BE2C (cell line): ENCODE results near the gene MAML2.

Source experiments
- DNase-seq: peaks from one replicate; pipeline ENCODE4 v3.0.0-alpha.2; 2020
- H3K27me3 ChIP-seq: fragments of 250-450 bp; sonication (Bioruptor Pico); 2 replicates; pipeline ENCODE4 v1.5.1; 2020; ENCODE audit warnings: mild to moderate bottlenecking
- H3K36me3 ChIP-seq: fragments of 250-450 bp; sonication (Bioruptor Pico); 2 replicates; pipeline ENCODE4 v1.5.1; 2020; ENCODE audit warnings: mild to moderate bottlenecking
- H3K4me1 ChIP-seq: fragments of 250-450 bp; sonication (Bioruptor Pico); 2 replicates; pipeline ENCODE4 v1.5.1; 2020
- H3K4me3 ChIP-seq: 2 replicates; pipeline ENCODE4 v1.5.1; 2011; ENCODE audit warnings: low read depth, low read length
- H3K9me3 ChIP-seq: fragments of 250-450 bp; sonication (Bioruptor Pico); 2 replicates; pipeline ENCODE4 v1.5.1; 2020
- TF ChIP-seq, protein P1 (sequence below): IDR thresholded peaks from 2 replicates; pipeline ENCODE4 v1.5.1; 2012; ENCODE audit warnings: mild to moderate bottlenecking, low read depth, low read length

The MAML2 gene

DNA sequence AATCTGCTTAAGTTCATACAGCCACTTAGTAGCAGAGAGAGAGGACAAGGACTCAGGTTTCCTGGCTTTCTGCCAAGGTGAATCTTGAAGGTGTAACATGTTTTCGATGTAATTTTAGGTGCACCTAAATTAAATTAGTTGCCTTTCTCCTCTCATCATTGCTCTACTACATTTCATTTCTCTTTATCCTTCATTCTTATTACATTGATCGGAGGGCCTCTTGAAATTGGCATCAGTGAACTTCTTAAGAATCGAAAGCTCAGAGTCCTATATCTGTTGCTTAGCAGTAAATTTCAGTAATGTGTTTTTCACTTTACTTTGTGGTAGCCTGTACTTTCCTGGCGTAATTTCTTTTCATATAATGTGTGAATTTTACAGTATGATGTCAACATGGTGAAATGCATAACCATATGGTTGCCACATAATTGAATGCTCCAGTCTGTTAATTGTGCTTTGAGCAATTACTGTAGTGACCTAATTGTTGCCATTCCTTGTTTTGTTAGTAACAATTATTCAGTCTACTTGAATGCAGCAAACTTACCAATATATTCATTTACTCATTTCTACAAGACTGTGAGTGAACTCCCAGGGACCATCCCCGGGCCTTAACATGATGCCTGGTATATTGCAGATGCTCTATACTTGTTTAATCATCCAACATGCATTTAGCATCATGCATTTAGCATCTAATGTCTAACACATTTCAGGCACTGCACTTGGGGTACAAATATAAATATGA is 138.1 kb downstream of the MAML2 start:
- Histone ChIP-seq H3K4me1 (peaks cover 21% of the 10 kb centered on the region), H3K4me3 (no peak overlapping the region), H3K9me3 (no peaks in the 10 kb centered on the region), H3K27me3 (no peaks in the 10 kb centered on the region), H3K36me3 (no peaks in the 10 kb centered on the region)
- TF ChIP-seq, protein P1, sequence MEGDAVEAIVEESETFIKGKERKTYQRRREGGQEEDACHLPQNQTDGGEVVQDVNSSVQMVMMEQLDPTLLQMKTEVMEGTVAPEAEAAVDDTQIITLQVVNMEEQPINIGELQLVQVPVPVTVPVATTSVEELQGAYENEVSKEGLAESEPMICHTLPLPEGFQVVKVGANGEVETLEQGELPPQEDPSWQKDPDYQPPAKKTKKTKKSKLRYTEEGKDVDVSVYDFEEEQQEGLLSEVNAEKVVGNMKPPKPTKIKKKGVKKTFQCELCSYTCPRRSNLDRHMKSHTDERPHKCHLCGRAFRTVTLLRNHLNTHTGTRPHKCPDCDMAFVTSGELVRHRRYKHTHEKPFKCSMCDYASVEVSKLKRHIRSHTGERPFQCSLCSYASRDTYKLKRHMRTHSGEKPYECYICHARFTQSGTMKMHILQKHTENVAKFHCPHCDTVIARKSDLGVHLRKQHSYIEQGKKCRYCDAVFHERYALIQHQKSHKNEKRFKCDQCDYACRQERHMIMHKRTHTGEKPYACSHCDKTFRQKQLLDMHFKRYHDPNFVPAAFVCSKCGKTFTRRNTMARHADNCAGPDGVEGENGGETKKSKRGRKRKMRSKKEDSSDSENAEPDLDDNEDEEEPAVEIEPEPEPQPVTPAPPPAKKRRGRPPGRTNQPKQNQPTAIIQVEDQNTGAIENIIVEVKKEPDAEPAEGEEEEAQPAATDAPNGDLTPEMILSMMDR: no peak
- no peak for DNase-seq

DNA sequence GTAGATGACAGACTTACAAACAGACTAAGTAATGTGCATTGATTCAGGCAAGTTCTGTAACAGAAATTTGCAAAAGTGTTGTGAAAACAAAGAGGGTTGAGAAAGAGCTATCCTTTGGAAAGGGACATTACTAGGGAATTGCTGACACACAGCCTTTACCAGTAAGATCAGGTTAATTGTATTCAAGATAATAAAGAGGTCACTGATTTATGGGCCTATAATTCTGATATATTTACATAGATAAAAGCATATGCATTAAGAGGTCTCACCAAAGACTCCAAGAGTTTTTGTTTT is 138.7 kb downstream of the MAML2 start:
- H3K4me3 ChIP-seq: no peak overlapping the region
- no peak for DNase-seq

DNA sequence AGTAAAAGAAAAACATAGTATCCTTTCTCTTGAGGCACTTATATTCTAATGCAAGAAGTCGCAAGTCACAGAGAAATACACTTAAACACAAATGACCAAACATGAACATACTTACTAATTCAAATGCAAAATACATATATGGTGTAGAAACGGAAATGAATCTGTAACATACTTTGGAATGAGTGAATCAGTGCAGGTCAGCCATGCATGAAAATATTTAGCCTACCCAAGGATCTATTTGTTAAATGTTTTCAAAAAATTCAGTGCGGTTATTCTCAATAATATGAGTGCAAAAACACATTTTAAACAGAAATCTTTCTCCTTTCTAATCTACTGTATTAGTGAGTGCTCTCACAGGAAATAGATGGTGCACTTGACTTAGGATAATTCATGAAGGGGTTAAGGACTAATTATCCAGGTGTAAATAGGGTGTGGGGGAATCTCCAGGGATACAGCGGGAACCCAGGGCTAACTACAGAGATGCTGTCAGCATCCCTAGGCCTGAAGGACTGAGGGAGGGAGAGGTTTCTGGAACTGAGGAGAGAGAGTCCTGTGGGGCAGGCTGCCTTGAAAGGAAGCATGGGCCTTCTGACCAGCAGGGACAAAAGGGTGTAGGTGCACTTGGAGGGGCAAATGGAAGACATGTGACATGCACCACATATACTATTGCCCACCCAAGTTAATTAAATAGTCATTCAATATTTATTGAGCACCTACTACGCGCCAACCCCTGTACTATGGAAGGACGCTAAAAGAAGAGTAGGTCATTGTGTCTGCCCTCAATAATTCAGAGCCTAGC is 139.2 kb downstream of the MAML2 start:
- DNase-seq: no peak
- TF ChIP-seq, protein P1: no peak
- peaks cover 28% of the 10 kb centered on the region for H3K4me1 ChIP-seq
- H3K4me3 ChIP-seq: no peak overlapping the region
- H3K9me3 ChIP-seq: no peaks in the 10 kb centered on the region
- no peaks in the 10 kb centered on the region for H3K36me3 ChIP-seq
- H3K27me3 ChIP-seq: no peaks in the 10 kb centered on the region

More for the DNA sequence above, 138.7 kb downstream of the MAML2 start:
- Histone ChIP-seq H3K9me3 (no peaks in the 10 kb centered on the region), H3K36me3 (no peaks in the 10 kb centered on the region), H3K4me1 (peaks cover 27% of the 10 kb centered on the region), H3K27me3 (no peaks in the 10 kb centered on the region)
- TF ChIP-seq, protein P1: no peak

DNA sequence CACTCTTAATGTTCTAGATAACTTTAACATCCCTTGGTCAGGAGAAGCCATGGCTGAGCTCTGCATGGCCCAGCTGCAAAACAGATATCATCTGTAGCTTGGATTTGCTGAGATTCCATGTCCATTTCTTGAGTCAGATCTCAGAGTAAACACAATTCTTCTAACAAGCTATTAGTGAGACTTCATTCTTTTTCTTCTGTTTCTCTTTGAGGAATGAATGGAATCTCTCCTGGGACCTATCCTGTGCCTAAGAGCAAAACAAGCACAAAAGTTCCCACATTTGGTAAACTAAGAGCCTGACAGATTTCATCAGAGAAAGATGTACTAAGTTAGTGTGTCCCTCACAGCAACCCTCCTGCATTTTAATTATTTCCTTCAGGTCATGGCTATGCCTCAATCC is 142.8 kb downstream of the MAML2 start:
- no peaks in the 10 kb centered on the region for H3K9me3 ChIP-seq
- TF ChIP-seq, protein P1: no peak
- H3K4me3 ChIP-seq: no peak overlapping the region
- H3K36me3 ChIP-seq: no peaks in the 10 kb centered on the region
- DNase-seq: no peak
- H3K4me1 ChIP-seq: peaks cover 20% of the 10 kb centered on the region
- H3K27me3 ChIP-seq: no peaks in the 10 kb centered on the region

DNA sequence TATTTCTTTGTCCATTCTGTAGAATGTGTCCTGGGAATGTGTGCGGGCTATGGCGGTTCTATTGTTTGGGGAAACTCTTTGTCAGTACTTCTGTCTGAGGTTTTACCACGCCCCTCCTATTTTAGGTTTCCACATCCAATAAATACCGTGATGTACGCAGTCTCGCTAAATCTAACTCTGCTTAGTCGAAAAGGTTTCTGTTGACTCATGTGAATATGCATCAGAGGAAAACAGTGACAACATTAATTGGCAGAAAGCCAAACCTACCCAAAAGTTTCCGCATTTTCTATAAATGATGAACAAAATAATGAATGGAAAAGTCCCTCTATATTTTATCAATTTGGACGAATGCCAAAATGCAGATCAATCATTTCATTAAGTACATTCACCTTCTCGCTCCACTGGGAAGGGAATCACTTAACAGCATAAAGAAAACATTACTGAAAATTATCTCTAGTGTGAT is 143.4 kb downstream of the MAML2 start:
- H3K9me3 ChIP-seq: no peaks in the 10 kb centered on the region
- H3K4me1 ChIP-seq: peaks cover 13% of the 10 kb centered on the region
- DNase-seq: no peak

More for the DNA sequence above, 143.4 kb downstream of the MAML2 start:
- H3K4me3 ChIP-seq: no peak overlapping the region
- H3K36me3 ChIP-seq: no peaks in the 10 kb centered on the region
- TF ChIP-seq, protein P1: no peak
- H3K27me3 ChIP-seq: no peaks in the 10 kb centered on the region
